ENCODE data around the gene CFAP210. TPM values are rescaled to one million over a fixed set of nuclear protein-coding genes. Genes with fewer than 3 reads are reported as not detected.
"Not testable (repeated sequence)": the region's sequence is repeated elsewhere in the genome, so short reads cannot be mapped to it uniquely, and the experiment has no call there.

CFAP210 gene
- total RNA-seq, 3 donors from 2014 or later: 0.66 to 3.4 TPM; not detected in 1

DNA sequence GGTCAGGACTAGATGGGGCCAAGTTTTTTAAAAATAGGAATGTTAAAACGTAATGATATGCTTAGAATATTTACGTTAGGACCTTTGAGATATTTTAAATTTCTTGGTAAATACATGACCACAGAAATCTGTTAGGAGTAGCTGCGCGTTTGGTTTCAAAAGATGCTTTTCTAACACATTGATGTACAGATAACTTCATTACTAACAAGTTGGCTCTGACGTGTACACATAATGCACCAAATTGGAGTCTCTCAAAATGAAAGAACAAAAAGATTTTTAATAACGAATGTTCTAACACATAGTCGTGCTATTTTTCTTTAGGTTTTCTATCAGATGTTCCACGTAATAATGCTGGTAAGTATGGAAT lies 672 bp upstream of the CFAP210 start:
- no peaks in the 10 kb centered on the region for H3K36me3 ChIP-seq
- H3K4me1 ChIP-seq: peaks cover 0 to 7% of the 10 kb centered on the region in 2 donors
- peak overlapping the region; percentile 97 to 98 for H3K27ac ChIP-seq
- peak overlapping the region; percentile 80 to 98 (median 86) for H3K4me3 ChIP-seq
- no peak for DNase-seq (ENCODE audit: low spot score in 2 of 2)
- intact Hi-C loops (cut with DNase I; ENCODE audit: low total_unique reads): no loop called here
- H3K27me3 ChIP-seq: no peaks in the 10 kb centered on the region
- TF ChIP-seq, protein P1, sequence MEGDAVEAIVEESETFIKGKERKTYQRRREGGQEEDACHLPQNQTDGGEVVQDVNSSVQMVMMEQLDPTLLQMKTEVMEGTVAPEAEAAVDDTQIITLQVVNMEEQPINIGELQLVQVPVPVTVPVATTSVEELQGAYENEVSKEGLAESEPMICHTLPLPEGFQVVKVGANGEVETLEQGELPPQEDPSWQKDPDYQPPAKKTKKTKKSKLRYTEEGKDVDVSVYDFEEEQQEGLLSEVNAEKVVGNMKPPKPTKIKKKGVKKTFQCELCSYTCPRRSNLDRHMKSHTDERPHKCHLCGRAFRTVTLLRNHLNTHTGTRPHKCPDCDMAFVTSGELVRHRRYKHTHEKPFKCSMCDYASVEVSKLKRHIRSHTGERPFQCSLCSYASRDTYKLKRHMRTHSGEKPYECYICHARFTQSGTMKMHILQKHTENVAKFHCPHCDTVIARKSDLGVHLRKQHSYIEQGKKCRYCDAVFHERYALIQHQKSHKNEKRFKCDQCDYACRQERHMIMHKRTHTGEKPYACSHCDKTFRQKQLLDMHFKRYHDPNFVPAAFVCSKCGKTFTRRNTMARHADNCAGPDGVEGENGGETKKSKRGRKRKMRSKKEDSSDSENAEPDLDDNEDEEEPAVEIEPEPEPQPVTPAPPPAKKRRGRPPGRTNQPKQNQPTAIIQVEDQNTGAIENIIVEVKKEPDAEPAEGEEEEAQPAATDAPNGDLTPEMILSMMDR (IDR thresholded peaks at IDR 0.05): no peak
- TF ChIP-seq POLR2AphosphoS5 (IDR thresholded peaks at IDR 0.05): no peak
- TF ChIP-seq POLR2A (IDR thresholded peaks at IDR 0.05): no peak
- no peaks in the 10 kb centered on the region for H3K9me3 ChIP-seq

DNA sequence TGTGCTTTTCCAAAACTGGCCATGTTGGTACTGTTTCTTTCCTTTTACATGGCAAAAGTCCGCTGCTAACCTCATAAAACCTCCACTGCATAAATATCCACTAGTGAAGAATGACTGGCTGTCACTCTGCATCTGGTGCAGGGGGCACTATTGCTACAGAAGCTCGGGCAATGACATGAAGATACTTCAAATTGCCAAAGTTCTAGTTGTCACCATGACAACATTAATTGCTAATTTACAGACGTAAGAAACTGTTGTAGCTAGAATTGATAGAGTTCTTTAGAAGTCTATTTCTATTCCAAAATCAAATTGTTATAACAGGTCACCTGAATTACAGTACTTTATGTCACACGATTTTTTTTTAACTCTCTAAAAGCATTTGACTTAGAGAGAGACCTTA lies 845 bp downstream of the CFAP210 start:
- H3K9me3 ChIP-seq: no peaks in the 10 kb centered on the region
- intact Hi-C loops (cut with DNase I; ENCODE audit: low total_unique reads): no loop called here
- H3K4me1 ChIP-seq: peaks cover 0 to 7% of the 10 kb centered on the region in 2 donors
- no peaks in the 10 kb centered on the region for H3K27me3 ChIP-seq
- TF ChIP-seq POLR2AphosphoS5 (IDR thresholded peaks at IDR 0.05) (no peak), POLR2A (IDR thresholded peaks at IDR 0.05) (no peak)
- TF ChIP-seq, protein P1 (IDR thresholded peaks at IDR 0.05): no peak
- H3K4me3 ChIP-seq: peak overlapping the region in 2 of 3 donors; percentile 86 to 98
- peak overlapping the region; percentile 97 to 98 for H3K27ac ChIP-seq
- DNase-seq (ENCODE audit: low spot score in 2 of 2): no peak
- H3K36me3 ChIP-seq: no peaks in the 10 kb centered on the region

GRCh38 chr2:169692718-169693117 lies 1.5 kb downstream of the CFAP210 start:
- intact Hi-C loops (cut with DNase I; ENCODE audit: low total_unique reads): no loop called here

GRCh38 chr2:169690958-169691357 lies 3.2 kb downstream of the CFAP210 start:
- no peak for DNase-seq (ENCODE audit: low spot score in 2 of 2)
- Histone ChIP-seq H3K9me3 (no peaks in the 10 kb centered on the region), H3K4me1 (peaks cover 0 to 7% of the 10 kb centered on the region in 2 donors), H3K36me3 (no peaks in the 10 kb centered on the region), H3K27me3 (no peaks in the 10 kb centered on the region), H3K4me3 (no peak overlapping the region), H3K27ac (no peak overlapping the region)
- TF ChIP-seq POLR2A (IDR thresholded peaks at IDR 0.05) (no peak), POLR2AphosphoS5 (IDR thresholded peaks at IDR 0.05) (no peak)
- TF ChIP-seq, protein P1 (IDR thresholded peaks at IDR 0.05): no peak
- intact Hi-C loops (cut with DNase I; ENCODE audit: low total_unique reads): no loop called here

More at GRCh38 chr2:169692718-169693117, 1.5 kb downstream of the CFAP210 start:
- Histone ChIP-seq H3K27me3 (no peaks in the 10 kb centered on the region), H3K4me3 (no peak overlapping the region), H3K9me3 (no peaks in the 10 kb centered on the region), H3K27ac (no peak overlapping the region), H3K36me3 (no peaks in the 10 kb centered on the region), H3K4me1 (peaks cover 0 to 7% of the 10 kb centered on the region in 2 donors)
- DNase-seq (ENCODE audit: low spot score in 2 of 2): no peak
- TF ChIP-seq POLR2AphosphoS5 (IDR thresholded peaks at IDR 0.05): no peak

DNA sequence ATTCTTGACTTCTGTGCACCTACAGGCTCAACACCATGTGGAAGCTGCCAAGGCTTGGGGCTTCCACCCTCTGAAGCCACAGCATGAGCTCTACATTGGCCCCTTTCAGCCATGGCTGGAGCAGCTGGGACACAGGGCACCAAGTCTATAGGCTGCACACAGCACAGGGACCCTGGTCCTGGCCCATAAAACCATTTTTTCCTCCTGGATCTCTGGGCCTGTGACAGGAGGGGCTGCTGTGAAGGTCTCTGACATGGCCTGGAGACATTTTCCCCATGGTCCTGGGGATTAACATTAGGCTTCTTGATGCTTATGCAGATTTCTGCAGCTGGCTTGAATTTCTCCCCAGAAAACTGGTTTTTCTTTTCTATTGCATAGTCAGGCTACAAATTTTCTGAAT lies 6.3 kb downstream of the CFAP210 start:
- intact Hi-C loops (cut with DNase I; ENCODE audit: low total_unique reads); H3K27ac ChIP-seq; H3K4me3 ChIP-seq; H3K9me3 ChIP-seq; DNase-seq (ENCODE audit: low spot score in 2 of 2); H3K36me3 ChIP-seq; H3K4me1 ChIP-seq; H3K27me3 ChIP-seq: not testable (repeated sequence)

DNA sequence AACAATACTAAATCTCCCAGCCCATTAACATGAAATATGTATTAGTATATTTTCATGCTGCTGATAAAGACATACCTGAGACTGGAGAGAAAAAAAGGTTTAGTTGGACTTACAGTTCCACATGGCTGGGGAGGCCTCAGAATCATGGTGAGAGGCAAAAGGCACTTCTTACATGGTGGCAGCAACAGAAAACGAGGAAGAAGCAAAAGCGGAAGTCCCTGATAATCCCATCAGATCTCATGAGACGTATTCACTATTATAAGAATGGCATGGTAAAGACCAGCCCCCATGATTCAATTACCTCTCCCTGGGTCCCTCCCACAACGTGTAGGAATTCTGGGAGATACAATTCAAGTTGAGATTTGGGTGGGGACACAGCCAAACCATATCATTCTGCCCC lies 7.4 kb downstream of the CFAP210 start:
- DNase-seq (ENCODE audit: low spot score in 2 of 2); H3K27ac ChIP-seq; H3K36me3 ChIP-seq; H3K27me3 ChIP-seq; intact Hi-C loops (cut with DNase I; ENCODE audit: low total_unique reads); H3K4me1 ChIP-seq; H3K4me3 ChIP-seq; H3K9me3 ChIP-seq: not testable (repeated sequence)

GRCh38 chr2:169684712-169685111 lies 9.5 kb downstream of the CFAP210 start:
- DNase-seq (ENCODE audit: low spot score in 2 of 2); H3K27me3 ChIP-seq; intact Hi-C loops (cut with DNase I; ENCODE audit: low total_unique reads); H3K4me3 ChIP-seq; H3K4me1 ChIP-seq; H3K9me3 ChIP-seq; H3K36me3 ChIP-seq; H3K27ac ChIP-seq: not testable (repeated sequence)

Data from breast epithelium (tissue), 4 donors.